ENCODE results near the gene TTLL5.

TTLL5 gene

DNA sequence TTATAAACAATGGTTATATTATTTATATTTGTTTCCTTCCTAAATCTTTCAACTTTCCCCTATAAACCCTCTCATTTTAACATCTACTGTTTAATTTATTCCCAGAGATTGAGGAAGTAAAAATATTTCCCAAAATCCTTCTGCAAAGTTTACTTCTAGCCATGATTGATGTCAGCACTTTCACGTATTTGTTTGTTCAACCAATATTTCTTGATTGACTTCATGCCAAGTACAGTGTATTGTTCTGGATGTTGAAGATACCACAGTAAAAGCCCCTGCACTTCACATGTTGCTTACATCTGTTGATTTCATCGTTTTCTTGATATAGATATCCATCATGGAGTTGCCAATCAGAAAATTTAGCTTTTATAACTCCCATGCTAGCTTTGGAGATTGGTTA, 81.8 kb downstream of the TTLL5 start:
- no peak for FAIRE-seq

DNA sequence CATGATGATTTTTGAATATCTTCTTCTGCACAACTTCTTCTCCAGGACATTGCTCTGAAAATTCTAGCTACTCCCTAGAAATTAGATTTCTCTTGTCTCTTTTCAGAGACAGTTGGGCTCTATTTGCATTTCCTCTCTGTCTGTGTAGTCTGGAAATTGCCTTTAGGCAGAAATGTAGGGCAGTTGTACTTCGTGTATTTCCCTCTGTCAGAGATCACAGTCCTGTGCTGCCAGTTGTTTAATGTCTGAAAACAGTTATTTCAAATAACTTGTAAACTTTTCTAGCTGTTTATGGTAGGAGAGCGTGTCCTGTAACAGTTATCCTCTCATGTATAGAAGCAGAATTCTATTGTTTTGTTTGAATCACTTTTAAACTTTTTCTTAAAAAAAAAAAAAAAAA, 86.9 kb downstream of the TTLL5 start:
- FAIRE-seq = no peak

DNA sequence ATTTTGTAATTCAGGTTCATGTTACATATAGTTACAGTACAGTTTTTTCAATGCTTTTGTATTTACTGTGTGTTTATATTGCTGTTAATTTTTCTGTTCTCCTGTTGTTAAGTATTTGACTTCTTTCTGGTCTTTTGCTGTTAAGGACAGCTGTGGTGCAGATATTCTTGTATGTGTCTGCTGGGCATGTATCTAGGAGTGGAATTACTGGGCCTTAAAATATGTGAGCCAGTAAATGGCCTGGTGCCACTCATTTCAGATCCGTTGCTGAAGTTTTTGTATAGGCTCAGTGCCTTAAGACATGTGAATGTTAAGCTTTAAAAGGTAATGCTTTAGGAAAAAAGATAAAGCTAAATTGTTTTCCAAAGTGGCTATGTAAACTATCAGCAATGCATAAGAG, 87.3 kb downstream of the TTLL5 start:
- no peak for FAIRE-seq

- no peak for FAIRE-seq
Measured at GRCh38 chr14:75751296-75751695, 90.2 kb downstream of the TTLL5 start.

GRCh38 chr14:75752086-75752485, 91.0 kb downstream of the TTLL5 start:
- FAIRE-seq = no peak

DNA sequence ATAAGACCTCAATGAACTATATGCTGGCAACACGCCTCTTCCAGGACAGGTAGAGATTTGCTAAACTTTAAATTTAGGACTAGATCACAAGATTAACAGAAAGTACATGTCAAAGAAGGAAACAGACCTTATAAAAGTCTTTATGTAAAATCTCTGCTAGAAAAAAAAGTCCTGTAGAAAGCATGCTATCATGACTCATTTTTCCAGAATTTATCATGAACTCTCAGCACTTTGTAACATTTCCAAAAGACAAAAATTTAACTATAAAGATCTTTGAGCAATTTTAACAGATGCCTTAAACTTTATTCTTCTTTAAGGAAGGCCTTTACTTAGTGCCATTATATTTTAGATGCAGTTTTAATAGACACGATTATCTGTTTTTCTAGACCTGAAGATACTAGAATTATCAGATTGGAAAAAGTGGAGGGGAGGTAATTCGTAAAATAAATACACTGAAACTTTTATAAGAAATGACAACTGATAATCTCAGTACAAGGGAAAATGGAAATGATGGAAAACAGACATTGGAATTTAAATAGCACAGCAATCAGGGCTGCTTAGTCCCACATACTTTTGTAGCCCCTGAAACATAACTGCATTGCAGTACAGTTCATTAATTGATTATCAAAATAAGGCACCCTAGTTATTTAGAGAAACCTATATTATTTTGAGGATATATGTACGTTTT, 92.0 kb downstream of the TTLL5 start:
- FAIRE-seq = no peak

DNA sequence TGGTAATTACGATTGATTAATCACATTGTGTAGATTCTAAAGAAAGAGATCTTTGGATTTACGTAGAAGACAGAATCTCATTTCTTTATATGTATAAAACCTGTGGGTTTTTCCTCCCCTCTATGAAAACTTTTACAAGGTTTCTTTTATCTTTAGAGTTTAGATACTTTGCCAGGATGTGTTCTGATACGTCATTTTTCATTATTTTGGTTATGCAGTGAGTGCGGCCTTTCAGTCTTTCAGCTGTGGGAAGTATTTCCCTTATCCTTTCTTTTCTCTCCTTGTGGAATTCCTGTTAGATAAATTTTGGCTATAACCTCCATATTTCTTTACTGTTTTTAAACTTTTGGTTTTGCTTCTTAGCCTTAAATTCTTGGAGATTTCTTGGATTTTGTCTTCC, 92.7 kb downstream of the TTLL5 start:
- FAIRE-seq = no peak

DNA sequence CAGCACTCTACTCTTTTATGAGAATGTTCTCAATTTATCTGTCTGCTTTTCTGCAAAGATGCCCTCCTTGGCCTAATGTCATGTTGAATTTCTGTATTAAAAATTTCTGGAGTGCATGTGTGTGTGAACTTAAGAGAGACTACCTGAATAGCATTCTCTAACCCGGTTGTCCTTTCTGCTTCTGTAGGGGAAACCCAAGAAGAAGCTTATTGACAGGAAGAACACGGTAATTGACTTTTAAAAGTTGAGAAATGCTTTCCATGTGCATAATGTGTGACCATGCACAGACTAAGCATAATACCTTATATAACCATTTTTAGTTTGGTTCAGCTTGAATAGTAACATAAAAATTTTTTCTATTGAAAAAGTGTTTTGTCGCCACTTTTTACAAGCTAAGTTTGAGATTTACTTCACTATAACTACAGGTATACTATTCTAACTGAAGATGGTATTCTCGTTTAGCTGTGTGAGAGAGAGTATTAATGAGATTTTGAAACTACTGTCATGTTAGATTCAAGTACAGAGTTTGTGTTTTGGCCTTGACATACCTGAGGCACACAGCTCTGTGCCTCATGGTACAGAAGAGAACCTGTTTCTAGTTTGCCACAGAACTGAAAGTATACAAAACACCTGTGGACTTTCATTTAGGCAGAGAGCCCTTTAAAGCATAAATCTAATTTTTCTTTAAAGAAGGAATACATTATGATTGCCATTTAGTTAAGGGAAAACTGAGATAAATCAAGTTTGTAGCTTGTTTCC, 96.8 kb downstream of the TTLL5 start:
- no peak for FAIRE-seq

DNA sequence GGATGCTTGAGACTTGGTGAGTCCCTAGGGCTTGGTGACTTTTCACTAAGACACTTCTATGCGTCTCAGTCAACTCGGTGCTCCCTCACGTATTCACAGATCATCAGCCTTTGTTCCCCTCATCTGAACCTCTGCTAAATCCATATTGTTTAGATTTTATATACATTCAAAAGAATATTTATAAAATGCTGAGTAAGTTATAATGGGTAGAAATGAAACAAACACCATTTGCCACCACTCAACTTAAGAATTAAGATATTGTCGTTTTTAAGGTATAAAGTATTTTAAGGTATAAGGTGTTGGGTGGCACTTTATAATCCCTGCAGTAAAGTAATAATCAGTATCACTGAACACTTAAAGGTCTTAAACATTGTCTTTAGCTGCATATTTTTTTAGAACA, 103.0 kb downstream of the TTLL5 start:
- no peak for FAIRE-seq

GRCh38 chr14:75769047-75769685, 108.1 kb downstream of the TTLL5 start:
- no peak for FAIRE-seq

DNA sequence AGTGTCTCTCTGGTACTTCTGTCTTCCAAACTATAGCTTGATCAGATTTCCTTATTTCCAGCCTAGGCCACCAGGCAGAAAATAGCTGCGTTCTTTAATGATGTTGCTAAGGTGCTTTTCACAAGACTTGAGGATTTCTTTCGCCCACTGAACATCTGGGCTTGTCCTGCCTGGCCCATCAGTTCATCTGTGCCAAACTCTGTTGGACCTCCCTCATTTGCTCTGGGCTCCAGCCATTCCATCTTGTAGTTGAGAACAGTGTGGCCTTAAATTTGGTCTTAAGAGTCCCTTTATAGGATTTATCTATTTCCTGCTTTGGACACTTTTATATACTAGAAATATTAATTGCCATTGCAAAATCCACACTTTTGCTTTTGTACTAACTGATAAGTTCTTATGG, 109.6 kb downstream of the TTLL5 start:
- FAIRE-seq = no peak

GRCh38 chr14:75771595-75771994, 110.5 kb downstream of the TTLL5 start:
- FAIRE-seq = no peak

DNA sequence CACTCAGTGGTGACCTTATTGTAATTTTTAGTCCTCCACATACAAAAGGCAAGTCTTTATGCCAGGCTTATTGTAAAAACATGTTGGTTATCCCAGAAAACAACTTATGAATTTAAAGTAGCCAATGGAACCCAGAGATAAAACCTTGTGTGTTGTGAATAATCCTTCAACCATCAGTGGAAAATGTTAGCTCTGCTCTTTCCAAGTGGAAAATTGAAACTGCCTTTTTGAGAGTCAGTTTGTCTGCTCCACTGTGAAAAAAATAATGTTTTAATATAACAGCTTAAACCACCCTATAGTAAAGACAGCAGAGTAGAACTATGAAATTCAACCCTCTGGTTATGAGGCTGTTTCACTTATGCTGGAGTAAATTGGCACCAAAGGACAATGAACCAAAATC, 112.0 kb downstream of the TTLL5 start:
- FAIRE-seq = no peak

GRCh38 chr14:75781096-75781495, 120.0 kb downstream of the TTLL5 start:
- FAIRE-seq = no peak

- no peak for FAIRE-seq
Measured at GRCh38 chr14:75783184-75783583, 122.1 kb downstream of the TTLL5 start.

DNA sequence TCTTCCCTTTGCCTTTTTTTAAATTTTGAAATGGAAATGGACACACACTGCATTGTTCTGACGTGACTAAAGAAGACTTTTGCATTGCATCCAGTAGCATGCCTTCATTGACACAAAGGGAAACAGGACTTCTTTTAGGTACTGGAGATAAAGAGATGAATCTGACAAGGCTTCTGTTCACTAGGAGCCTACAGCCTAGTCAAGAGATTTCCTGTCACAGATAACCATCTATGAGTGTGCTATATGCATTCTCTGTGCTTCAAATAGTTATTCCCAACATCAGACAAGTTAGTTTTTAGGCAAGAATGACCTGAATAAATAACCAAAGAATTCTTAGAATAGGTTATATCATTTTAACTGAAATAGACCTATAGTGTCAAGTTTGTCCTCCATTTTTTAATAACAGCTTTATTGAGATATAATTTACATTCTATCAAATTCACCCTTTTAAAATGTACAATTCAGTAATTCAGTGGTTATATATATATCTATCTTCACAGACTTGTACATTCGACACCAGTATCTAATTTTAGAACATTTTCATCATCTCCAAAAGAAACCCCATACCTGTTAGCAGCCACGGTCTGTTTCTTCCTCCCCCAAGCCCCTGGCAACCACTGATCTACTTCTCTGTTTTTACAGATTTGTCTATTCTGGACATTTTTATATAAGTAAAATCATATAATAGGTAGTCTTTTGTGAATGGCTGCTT, 122.7 kb downstream of the TTLL5 start:
- no peak for FAIRE-seq

- no peak for FAIRE-seq
Measured at GRCh38 chr14:75784314-75784686, 123.3 kb downstream of the TTLL5 start.

DNA sequence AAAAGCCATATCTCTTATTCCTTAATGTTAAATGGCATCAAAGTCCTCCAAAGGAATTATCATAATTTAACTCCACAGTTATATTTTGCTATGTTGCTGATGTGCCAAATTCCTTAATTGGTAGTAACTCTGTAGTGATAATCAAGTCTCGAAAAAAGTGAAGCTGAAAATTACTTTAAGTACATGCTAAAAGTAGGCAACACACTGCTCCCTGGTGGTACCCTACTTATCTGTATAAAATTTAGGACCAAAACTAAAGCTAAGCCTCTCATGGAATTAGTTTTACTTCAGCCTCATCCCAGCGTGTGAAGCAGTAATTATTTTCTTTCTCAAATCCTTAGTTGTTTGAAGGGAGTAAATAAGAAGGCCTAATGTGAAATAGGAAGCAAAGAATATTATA, 132.8 kb downstream of the TTLL5 start:
- no peak for FAIRE-seq

DNA sequence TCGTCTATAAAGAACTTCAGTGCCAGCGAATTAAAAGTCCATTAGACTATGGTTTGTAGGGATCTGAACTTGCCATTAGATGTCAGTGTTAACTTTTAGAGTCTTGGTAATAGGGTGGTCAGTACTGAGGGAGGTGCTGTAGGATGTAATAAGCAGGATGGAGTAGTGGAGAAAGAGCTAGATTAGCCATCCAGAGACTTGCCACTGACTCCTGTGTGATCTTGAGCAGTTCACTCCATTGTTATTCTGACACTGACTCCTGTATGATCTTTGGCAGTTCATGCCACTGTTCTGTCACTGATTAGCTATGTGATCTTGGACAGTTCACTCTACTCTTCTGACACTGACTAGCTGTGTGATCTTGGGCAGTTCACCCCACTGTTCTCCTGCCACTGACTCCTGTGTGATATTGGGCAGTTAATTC, 133.6 kb downstream of the TTLL5 start:
- FAIRE-seq = no peak

- FAIRE-seq = no peak
Measured at GRCh38 chr14:75800792-75801191, 139.7 kb downstream of the TTLL5 start.

- FAIRE-seq = no peak
Measured at GRCh38 chr14:75802486-75802885, 141.4 kb downstream of the TTLL5 start.

GRCh38 chr14:75803765-75804164, 142.7 kb downstream of the TTLL5 start:
- FAIRE-seq = no peak

DNA sequence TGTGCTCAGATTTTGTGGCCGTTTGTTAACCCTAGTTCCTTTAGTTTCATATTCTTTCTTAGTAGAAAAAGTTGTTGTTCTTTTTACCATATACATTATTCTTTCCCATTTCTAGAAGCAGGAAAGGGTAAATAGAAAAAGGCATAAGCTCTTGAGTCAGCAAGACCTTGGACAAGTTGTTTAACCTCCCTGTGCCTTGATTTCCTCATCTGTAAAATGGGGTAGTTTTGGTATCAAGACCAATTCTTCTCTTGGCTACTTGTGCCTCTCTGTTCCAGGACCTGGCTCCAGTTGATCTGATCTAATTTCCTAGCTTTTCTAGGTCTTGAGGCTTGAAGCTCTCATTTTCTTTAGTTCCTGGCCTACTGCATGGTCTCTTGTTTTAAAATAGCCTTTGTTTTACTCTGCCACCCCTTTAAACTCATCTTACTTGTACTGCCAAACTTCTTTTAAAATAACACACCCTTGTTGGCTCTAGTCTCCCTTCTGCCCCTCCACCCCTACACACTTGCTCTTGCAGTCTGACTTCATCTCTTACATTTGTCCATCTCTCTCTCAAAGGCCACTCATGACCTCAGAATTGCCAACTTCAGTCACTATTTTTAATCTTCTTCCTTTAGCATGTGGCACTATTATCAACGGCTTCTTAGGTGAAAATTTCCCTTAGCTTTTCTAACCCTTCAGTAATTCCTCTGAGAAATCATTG, 143.7 kb downstream of the TTLL5 start:
- FAIRE-seq = no peak
